ENCODE results near the gene FEZ2. TPM values are rescaled to one million over a fixed set of nuclear protein-coding genes. Genes with fewer than 3 reads are reported as not detected.

The FEZ2 gene
- polyA plus RNA-seq, 2 donors = 8.6 to 11.7 TPM

- Histone ChIP-seq H3K4me1 (ENCODE audit: control insufficient read depth in 2 of 2, insufficient read depth in 2 of 2, low read length in 1 of 2) (no peaks in the 10 kb centered on the region), H3K36me3 (ENCODE audit: control insufficient read depth in 2 of 2, insufficient read depth in 2 of 2, low read length in 1 of 2) (peaks cover 0 to 6% of the 10 kb centered on the region in 2 donors), H3K27me3 (ENCODE audit: control insufficient read depth in 1 of 2, insufficient read depth in 2 of 2, low read length in 2 of 2) (no peaks in the 10 kb centered on the region), H3K27ac (ENCODE audit: low read depth in 2 of 2, low read length in 1 of 2) (no peak overlapping the region), H3K9me3 (ENCODE audit: control insufficient read depth in 2 of 2, insufficient read depth in 1 of 2, low read depth in 1 of 2, low read length in 1 of 2) (no peaks in the 10 kb centered on the region), H3K4me3 (ENCODE audit: low read depth in 1 of 2, low read length in 2 of 2) (no peak overlapping the region)
- WGBS, 2 donors = 81 to 87% methylated on average over 7 of the region's 7 CpGs
Measured at GRCh38 chr2:36528766-36529392, 69.1 kb downstream of the FEZ2 start.

GRCh38 chr2:36528274-36528673, 69.7 kb downstream of the FEZ2 start:
- Histone ChIP-seq H3K27ac (ENCODE audit: low read depth in 2 of 2, low read length in 1 of 2) (no peak overlapping the region), H3K9me3 (ENCODE audit: control insufficient read depth in 2 of 2, insufficient read depth in 1 of 2, low read depth in 1 of 2, low read length in 1 of 2) (no peaks in the 10 kb centered on the region), H3K27me3 (ENCODE audit: control insufficient read depth in 1 of 2, insufficient read depth in 2 of 2, low read length in 2 of 2) (no peaks in the 10 kb centered on the region), H3K4me3 (ENCODE audit: low read depth in 1 of 2, low read length in 2 of 2) (no peak overlapping the region), H3K4me1 (ENCODE audit: control insufficient read depth in 2 of 2, insufficient read depth in 2 of 2, low read length in 1 of 2) (no peaks in the 10 kb centered on the region), H3K36me3 (ENCODE audit: control insufficient read depth in 2 of 2, insufficient read depth in 2 of 2, low read length in 1 of 2) (peaks cover 0 to 6% of the 10 kb centered on the region in 2 donors)
- 83% methylated on average over 4 of the region's 4 CpGs for WGBS, 2 donors

- 73 to 74% methylated on average over 2 of the region's 2 CpGs for WGBS, 2 donors
Measured at GRCh38 chr2:36526226-36526625, 71.7 kb downstream of the FEZ2 start.

GRCh38 chr2:36525245-36525644, 72.7 kb downstream of the FEZ2 start:
- Histone ChIP-seq H3K36me3 (ENCODE audit: control insufficient read depth in 2 of 2, insufficient read depth in 2 of 2, low read length in 1 of 2) (peaks cover 3 to 4% of the 10 kb centered on the region in 2 donors), H3K4me1 (ENCODE audit: control insufficient read depth in 2 of 2, insufficient read depth in 2 of 2, low read length in 1 of 2) (no peaks in the 10 kb centered on the region), H3K27me3 (ENCODE audit: control insufficient read depth in 1 of 2, insufficient read depth in 2 of 2, low read length in 2 of 2) (no peaks in the 10 kb centered on the region), H3K27ac (ENCODE audit: low read depth in 2 of 2, low read length in 1 of 2) (no peak overlapping the region), H3K4me3 (ENCODE audit: low read depth in 1 of 2, low read length in 2 of 2) (no peak overlapping the region), H3K9me3 (ENCODE audit: control insufficient read depth in 2 of 2, insufficient read depth in 1 of 2, low read depth in 1 of 2, low read length in 1 of 2) (no peaks in the 10 kb centered on the region)
- WGBS, 2 donors = 81 to 89% methylated on average over 5 of the region's 5 CpGs

More at GRCh38 chr2:36526226-36526625, 71.7 kb downstream of the FEZ2 start:
- peaks cover 0 to 6% of the 10 kb centered on the region in 2 donors for H3K36me3 ChIP-seq (ENCODE audit: control insufficient read depth in 2 of 2, insufficient read depth in 2 of 2, low read length in 1 of 2)
- H3K9me3 ChIP-seq (ENCODE audit: control insufficient read depth in 2 of 2, insufficient read depth in 1 of 2, low read depth in 1 of 2, low read length in 1 of 2) = no peaks in the 10 kb centered on the region
- no peaks in the 10 kb centered on the region for H3K4me1 ChIP-seq (ENCODE audit: control insufficient read depth in 2 of 2, insufficient read depth in 2 of 2, low read length in 1 of 2)
- no peak overlapping the region for H3K4me3 ChIP-seq (ENCODE audit: low read depth in 1 of 2, low read length in 2 of 2)
- H3K27ac ChIP-seq (ENCODE audit: low read depth in 2 of 2, low read length in 1 of 2) = no peak overlapping the region
- no peaks in the 10 kb centered on the region for H3K27me3 ChIP-seq (ENCODE audit: control insufficient read depth in 1 of 2, insufficient read depth in 2 of 2, low read length in 2 of 2)

- H3K27ac ChIP-seq (ENCODE audit: low read depth in 2 of 2, low read length in 1 of 2) = no peak overlapping the region
- no peaks in the 10 kb centered on the region for H3K9me3 ChIP-seq (ENCODE audit: control insufficient read depth in 2 of 2, insufficient read depth in 1 of 2, low read depth in 1 of 2, low read length in 1 of 2)
- H3K27me3 ChIP-seq (ENCODE audit: control insufficient read depth in 1 of 2, insufficient read depth in 2 of 2, low read length in 2 of 2) = no peaks in the 10 kb centered on the region
- peaks cover 3 to 11% of the 10 kb centered on the region in 2 donors for H3K36me3 ChIP-seq (ENCODE audit: control insufficient read depth in 2 of 2, insufficient read depth in 2 of 2, low read length in 1 of 2)
- WGBS, 2 donors = 72 to 79% methylated on average over 4 of the region's 4 CpGs
- no peak overlapping the region for H3K4me3 ChIP-seq (ENCODE audit: low read depth in 1 of 2, low read length in 2 of 2)
- no peaks in the 10 kb centered on the region for H3K4me1 ChIP-seq (ENCODE audit: control insufficient read depth in 2 of 2, insufficient read depth in 2 of 2, low read length in 1 of 2)
Measured at GRCh38 chr2:36523153-36523552, 74.8 kb downstream of the FEZ2 start.

DNA sequence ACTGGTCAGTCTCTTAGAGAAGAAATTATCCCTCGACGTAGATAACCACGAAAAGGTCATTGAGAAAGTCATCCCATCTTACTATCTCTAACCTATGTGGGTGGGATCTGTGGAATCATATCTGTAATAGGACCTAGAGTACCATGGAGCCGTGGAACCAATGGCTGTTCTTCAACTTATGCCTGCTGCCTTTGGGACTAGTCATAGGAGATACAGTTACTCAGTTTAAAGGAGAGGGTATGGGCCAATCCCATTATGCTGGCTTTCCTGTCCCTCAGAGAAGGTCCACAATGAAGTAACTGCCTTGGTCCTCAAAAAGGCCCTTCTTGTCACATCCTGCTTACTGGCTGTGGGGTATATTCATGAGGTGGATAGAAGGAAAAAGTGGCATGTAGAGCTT, 77.5 kb downstream of the FEZ2 start:
- Histone ChIP-seq H3K36me3 (ENCODE audit: control insufficient read depth in 2 of 2, insufficient read depth in 2 of 2, low read length in 1 of 2) (peaks cover 8 to 16% of the 10 kb centered on the region in 2 donors), H3K9me3 (ENCODE audit: control insufficient read depth in 2 of 2, insufficient read depth in 1 of 2, low read depth in 1 of 2, low read length in 1 of 2) (no peaks in the 10 kb centered on the region), H3K4me1 (ENCODE audit: control insufficient read depth in 2 of 2, insufficient read depth in 2 of 2, low read length in 1 of 2) (no peaks in the 10 kb centered on the region), H3K4me3 (ENCODE audit: low read depth in 1 of 2, low read length in 2 of 2) (no peak overlapping the region), H3K27me3 (ENCODE audit: control insufficient read depth in 1 of 2, insufficient read depth in 2 of 2, low read length in 2 of 2) (no peaks in the 10 kb centered on the region), H3K27ac (ENCODE audit: low read depth in 2 of 2, low read length in 1 of 2) (no peak overlapping the region)
- WGBS, 2 donors = 91 to 93% methylated on average over 4 of the region's 4 CpGs

- WGBS, 2 donors = 79 to 81% methylated on average over 8 of the region's 8 CpGs
- Histone ChIP-seq H3K36me3 (ENCODE audit: control insufficient read depth in 2 of 2, insufficient read depth in 2 of 2, low read length in 1 of 2) (peaks cover 18 to 25% of the 10 kb centered on the region in 2 donors), H3K27ac (ENCODE audit: low read depth in 2 of 2, low read length in 1 of 2) (no peak overlapping the region), H3K27me3 (ENCODE audit: control insufficient read depth in 1 of 2, insufficient read depth in 2 of 2, low read length in 2 of 2) (no peaks in the 10 kb centered on the region), H3K4me3 (ENCODE audit: low read depth in 1 of 2, low read length in 2 of 2) (no peak overlapping the region), H3K9me3 (ENCODE audit: control insufficient read depth in 2 of 2, insufficient read depth in 1 of 2, low read depth in 1 of 2, low read length in 1 of 2) (no peaks in the 10 kb centered on the region), H3K4me1 (ENCODE audit: control insufficient read depth in 2 of 2, insufficient read depth in 2 of 2, low read length in 1 of 2) (no peaks in the 10 kb centered on the region)
Measured at GRCh38 chr2:36516136-36516870, 81.7 kb downstream of the FEZ2 start.

DNA sequence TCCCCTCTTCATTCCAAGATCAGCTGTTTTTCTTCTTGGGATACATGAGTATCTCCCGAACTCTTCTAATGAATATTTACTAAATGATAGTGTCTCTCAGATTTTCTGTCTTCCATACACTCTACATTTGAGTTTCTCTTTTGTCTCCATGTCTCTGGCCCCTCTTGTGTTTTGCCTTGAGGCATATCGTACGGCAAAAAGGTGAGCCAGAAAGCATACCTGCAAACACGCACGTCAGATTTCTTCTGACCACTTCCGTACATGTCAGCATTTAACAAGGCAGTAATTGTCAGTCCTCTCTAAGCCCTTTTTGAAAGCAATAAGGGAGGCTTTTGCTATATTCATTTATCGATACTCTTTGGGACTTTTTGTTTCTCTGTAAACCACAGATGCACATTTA, 82.4 kb downstream of the FEZ2 start:
- peaks cover 18 to 24% of the 10 kb centered on the region in 2 donors for H3K36me3 ChIP-seq (ENCODE audit: control insufficient read depth in 2 of 2, insufficient read depth in 2 of 2, low read length in 1 of 2)
- H3K27me3 ChIP-seq (ENCODE audit: control insufficient read depth in 1 of 2, insufficient read depth in 2 of 2, low read length in 2 of 2) = no peaks in the 10 kb centered on the region
- H3K27ac ChIP-seq (ENCODE audit: low read depth in 2 of 2, low read length in 1 of 2) = no peak overlapping the region
- H3K9me3 ChIP-seq (ENCODE audit: control insufficient read depth in 2 of 2, insufficient read depth in 1 of 2, low read depth in 1 of 2, low read length in 1 of 2) = no peaks in the 10 kb centered on the region
- WGBS, 2 donors = 91 to 92% methylated on average over 7 of the region's 7 CpGs
- H3K4me3 ChIP-seq (ENCODE audit: low read depth in 1 of 2, low read length in 2 of 2) = no peak overlapping the region
- H3K4me1 ChIP-seq (ENCODE audit: control insufficient read depth in 2 of 2, insufficient read depth in 2 of 2, low read length in 1 of 2) = no peaks in the 10 kb centered on the region

DNA sequence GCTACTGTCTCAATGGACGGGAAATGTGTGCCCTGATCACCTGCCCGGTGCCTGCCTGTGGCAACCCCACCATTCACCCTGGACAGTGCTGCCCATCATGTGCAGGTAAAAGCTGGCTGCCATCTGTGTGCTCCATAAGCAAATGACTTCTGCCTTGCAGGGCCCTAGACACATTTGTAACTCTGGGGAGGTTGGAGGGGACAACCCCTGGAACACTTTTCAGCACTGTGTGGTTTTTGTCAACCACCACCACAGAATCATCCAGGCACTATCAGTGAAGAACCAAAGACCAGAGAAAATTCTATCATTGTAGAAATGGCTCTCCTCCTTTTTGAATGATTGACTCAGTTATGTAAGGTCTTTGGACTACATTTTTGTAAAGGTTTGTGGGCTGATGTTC, 84.3 kb downstream of the FEZ2 start:
- Histone ChIP-seq H3K4me3 (ENCODE audit: low read depth in 1 of 2, low read length in 2 of 2) (no peak overlapping the region), H3K4me1 (ENCODE audit: control insufficient read depth in 2 of 2, insufficient read depth in 2 of 2, low read length in 1 of 2) (no peaks in the 10 kb centered on the region), H3K27ac (ENCODE audit: low read depth in 2 of 2, low read length in 1 of 2) (no peak overlapping the region), H3K27me3 (ENCODE audit: control insufficient read depth in 1 of 2, insufficient read depth in 2 of 2, low read length in 2 of 2) (no peaks in the 10 kb centered on the region), H3K36me3 (ENCODE audit: control insufficient read depth in 2 of 2, insufficient read depth in 2 of 2, low read length in 1 of 2) (peaks cover 16 to 20% of the 10 kb centered on the region in 2 donors), H3K9me3 (ENCODE audit: control insufficient read depth in 2 of 2, insufficient read depth in 1 of 2, low read depth in 1 of 2, low read length in 1 of 2) (no peaks in the 10 kb centered on the region)
- 95 to 97% methylated on average over 2 of the region's 2 CpGs for WGBS, 2 donors

- Histone ChIP-seq H3K9me3 (ENCODE audit: control insufficient read depth in 2 of 2, insufficient read depth in 1 of 2, low read depth in 1 of 2, low read length in 1 of 2) (no peaks in the 10 kb centered on the region), H3K27ac (ENCODE audit: low read depth in 2 of 2, low read length in 1 of 2) (no peak overlapping the region), H3K4me1 (ENCODE audit: control insufficient read depth in 2 of 2, insufficient read depth in 2 of 2, low read length in 1 of 2) (no peaks in the 10 kb centered on the region), H3K36me3 (ENCODE audit: control insufficient read depth in 2 of 2, insufficient read depth in 2 of 2, low read length in 1 of 2) (peaks cover 14 to 20% of the 10 kb centered on the region in 2 donors), H3K4me3 (ENCODE audit: low read depth in 1 of 2, low read length in 2 of 2) (no peak overlapping the region), H3K27me3 (ENCODE audit: control insufficient read depth in 1 of 2, insufficient read depth in 2 of 2, low read length in 2 of 2) (no peaks in the 10 kb centered on the region)
- 79 to 80% methylated on average over 3 of the region's 3 CpGs for WGBS, 2 donors
Measured at GRCh38 chr2:36512705-36513104, 85.3 kb downstream of the FEZ2 start.

Data from esophagus (tissue), 2 donors.